H1 (cell line): Measurements from ENCODE around the gene GPX8.

ENCODE experiments used
- CHD2 ChIP-seq: IDR thresholded peaks from 2 replicates; pipeline ENCODE4 v1.6.1; 2012; ENCODE audit warnings: low read length, improper control_type of control experiment
- EP300 ChIP-seq, 2 experiments: IDR thresholded peaks; 1 replicate in 1 of 2; 2 replicates in 1 of 2; pipeline ENCODE4 v1.6.1; 2011 to 2012; ENCODE audit warnings: low read depth in 2 of 2, low read length in 2 of 2, mild to moderate bottlenecking in 2 of 2, borderline replicate concordance in 1 of 2, inconsistent platforms in 1 of 2, moderate library complexity in 1 of 2
- EZH2 ChIP-seq: fragments of 200-600 bp; sonication (generic); IDR thresholded peaks from 2 replicates; pipeline ENCODE4 v1.7.1; 2012; ENCODE audit warnings: low read depth, mild to moderate bottlenecking, moderate library complexity, low read length, inconsistent platforms; ENCODE audit not compliant: severe bottlenecking
- GABPA ChIP-seq: IDR thresholded peaks from 2 replicates; pipeline ENCODE4 v1.6.1; 2011; ENCODE audit warnings: mild to moderate bottlenecking, low read length, moderate library complexity, borderline replicate concordance; ENCODE audit not compliant: insufficient read depth
- POLR2AphosphoS5 ChIP-seq: IDR thresholded peaks from 2 replicates; pipeline ENCODE4 v1.6.1; 2011; ENCODE audit warnings: low read depth, low read length
- SRF ChIP-seq: IDR thresholded peaks from 2 replicates; pipeline ENCODE4 v1.6.1; 2011; ENCODE audit warnings: mild to moderate bottlenecking, low read depth, low read length, moderate library complexity
- TF ChIP-seq, protein P1 (sequence below): IDR thresholded peaks from 2 replicates; pipeline ENCODE4 v1.6.1; 2011; ENCODE audit warnings: low read depth, mild to moderate bottlenecking, low read length; ENCODE audit not compliant: insufficient read depth
- TF ChIP-seq, protein P2 (sequence below), 3 experiments: IDR thresholded peaks; 1 replicate in 2 of 3; 2 replicates in 1 of 3; pipeline versions ENCODE4 v1.5.1 to v1.6.1; 2011; ENCODE audit warnings: low read length in 3 of 3, mild to moderate bottlenecking in 3 of 3, inconsistent platforms in 2 of 3, low read depth in 1 of 3, moderate library complexity in 1 of 3; ENCODE audit not compliant: insufficient read depth in 1 of 3; ENCODE audit errors: control extremely low read depth in 1 of 3

DNA sequence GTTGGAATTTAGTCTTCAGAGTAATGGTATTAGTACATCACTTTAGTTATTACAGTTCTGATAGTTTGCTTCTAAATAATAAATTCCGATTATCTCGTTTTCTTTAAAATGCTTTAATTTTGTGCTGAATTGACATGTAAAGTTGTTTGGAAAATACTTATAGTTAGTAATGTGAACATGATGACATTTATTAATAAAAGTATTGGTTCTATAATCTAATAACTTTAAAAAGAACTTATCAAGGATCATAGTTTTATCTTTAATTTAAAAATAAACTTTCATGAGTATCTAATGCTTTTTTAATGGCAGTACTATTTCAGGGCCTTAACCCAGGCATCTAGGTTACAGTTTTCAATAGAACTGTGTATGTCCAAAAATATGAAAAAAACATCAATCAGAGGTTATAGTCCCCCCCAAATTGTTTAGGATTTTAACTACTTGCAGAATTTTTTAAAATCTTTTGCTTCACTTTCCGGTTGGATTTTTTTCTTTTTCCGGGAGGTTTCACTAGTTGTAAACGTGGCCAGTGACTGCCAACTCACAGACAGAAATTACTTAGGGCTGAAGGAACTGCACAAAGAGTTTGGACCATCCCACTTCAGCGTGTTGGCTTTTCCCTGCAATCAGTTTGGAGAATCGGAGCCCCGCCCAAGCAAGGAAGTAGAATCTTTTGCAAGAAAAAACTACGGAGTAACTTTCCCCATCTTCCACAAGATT is 680 bp downstream of the GPX8 start:
- TF ChIP-seq SRF = no peak
- TF ChIP-seq EZH2 = no peak
- no peak for TF ChIP-seq EP300 (IDR thresholded peaks at IDR 0.05; ENCODE audit: borderline replicate concordance in 1 of 2, low read depth in 2 of 2, low read length in 2 of 2)
- TF ChIP-seq GABPA = no peak
- TF ChIP-seq, protein P1, sequence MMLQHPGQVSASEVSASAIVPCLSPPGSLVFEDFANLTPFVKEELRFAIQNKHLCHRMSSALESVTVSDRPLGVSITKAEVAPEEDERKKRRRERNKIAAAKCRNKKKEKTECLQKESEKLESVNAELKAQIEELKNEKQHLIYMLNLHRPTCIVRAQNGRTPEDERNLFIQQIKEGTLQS = no peak
- TF ChIP-seq, protein P2, sequence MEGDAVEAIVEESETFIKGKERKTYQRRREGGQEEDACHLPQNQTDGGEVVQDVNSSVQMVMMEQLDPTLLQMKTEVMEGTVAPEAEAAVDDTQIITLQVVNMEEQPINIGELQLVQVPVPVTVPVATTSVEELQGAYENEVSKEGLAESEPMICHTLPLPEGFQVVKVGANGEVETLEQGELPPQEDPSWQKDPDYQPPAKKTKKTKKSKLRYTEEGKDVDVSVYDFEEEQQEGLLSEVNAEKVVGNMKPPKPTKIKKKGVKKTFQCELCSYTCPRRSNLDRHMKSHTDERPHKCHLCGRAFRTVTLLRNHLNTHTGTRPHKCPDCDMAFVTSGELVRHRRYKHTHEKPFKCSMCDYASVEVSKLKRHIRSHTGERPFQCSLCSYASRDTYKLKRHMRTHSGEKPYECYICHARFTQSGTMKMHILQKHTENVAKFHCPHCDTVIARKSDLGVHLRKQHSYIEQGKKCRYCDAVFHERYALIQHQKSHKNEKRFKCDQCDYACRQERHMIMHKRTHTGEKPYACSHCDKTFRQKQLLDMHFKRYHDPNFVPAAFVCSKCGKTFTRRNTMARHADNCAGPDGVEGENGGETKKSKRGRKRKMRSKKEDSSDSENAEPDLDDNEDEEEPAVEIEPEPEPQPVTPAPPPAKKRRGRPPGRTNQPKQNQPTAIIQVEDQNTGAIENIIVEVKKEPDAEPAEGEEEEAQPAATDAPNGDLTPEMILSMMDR (IDR thresholded peaks at IDR 0.05; ENCODE audit: control extremely low read depth in 1 of 3, insufficient read depth in 1 of 3, low read depth in 1 of 3, low read length in 3 of 3) = no peak
- TF ChIP-seq POLR2AphosphoS5 = peak; percentile 37; the same call in 1 of the 2 replicates
- TF ChIP-seq CHD2 = no peak
